Glomerular visceral epithelial cell (primary cell): ENCODE data around the gene MYMX.

Experiments used
- DNase-seq: peaks from one replicate; pipeline ENCODE4 v3.0.0-alpha.2; 2016; ENCODE audit errors: extremely low spot score

The MYMX gene

DNA sequence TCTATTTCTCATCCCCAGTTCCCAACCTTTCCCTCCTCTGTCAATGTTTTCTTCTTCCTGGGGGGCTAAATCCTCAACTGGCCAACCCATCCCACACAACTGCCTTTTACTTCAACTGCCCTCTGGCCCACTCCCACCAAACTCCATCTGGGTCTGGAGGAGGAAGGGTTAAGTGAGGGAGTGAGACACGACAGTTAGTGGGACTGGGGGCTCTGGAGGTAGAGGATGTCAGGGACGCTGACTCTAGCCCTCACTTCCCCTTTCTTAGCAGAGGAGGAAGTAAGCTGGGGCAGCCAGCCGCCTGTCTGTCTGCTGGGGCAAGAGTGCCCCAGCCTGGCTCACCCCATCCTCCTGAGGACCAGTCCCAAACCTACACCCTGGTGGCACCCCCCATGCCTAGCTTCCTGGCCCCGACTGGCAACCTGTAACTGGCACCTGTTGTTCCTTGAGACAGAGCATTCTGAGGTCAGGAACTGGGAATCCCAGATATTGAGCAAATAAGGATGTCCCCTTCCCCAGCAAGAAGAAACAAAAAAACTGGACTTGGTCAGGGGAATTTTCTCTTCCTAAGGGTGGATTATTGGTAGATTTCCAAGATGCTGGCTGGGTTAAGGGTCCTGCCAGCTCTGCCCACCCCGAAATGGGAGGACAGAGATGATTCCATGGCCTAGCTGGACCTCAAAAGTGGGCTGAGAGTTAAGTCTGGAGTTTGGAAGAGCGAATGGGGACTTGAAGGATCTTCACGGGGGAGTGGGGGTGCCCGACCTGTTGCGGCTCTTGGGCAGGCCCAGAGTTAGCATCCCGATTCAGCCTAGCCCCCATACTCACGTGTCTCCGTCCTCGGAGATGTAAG, 47.7 kb downstream of the MYMX start:
- no peak for DNase-seq

DNA sequence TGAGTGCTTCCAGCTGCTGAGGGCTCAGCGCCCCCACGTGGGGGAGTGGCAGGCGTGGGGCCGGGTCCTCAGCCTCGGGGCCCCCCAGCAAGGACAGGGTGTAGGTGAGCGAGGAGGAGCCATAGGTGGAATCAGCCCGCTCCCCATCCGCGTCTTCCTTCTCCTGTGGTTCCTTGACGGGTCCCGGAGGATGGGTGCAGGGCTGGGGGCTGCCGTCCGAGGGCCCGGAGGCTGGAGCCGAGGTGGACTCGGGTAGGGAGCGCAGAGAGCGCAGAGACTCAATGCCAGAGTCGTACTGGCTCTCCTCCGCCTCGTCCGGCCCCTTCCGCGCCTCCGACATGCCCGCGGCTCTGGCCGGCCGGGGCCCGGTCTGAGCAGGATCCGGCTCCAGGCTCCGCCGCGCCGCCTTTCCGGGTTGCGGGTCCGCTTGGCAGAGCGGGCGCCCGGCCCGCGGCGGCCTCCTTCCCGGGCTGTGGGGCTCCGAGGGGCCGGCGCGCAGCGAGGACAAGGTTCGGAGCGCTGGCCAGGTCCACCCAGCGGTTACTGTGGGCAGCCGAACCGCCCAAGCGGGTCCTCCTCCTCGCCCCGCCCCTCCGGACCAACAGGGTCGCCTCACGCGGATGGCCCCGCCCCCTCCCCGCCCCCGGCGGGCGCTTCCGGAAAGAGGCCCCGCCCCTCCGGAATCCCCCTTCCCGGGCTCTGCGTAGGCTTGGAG, 48.4 kb downstream of the MYMX start, which contains the start of gene NFKBIE:
TSS of gene NFKBIE (minus strand) at position 545 of the 715 bp plus-strand sequence. CDS start at position 340, 205 bp downstream.
- peak; percentile 96 for DNase-seq

- DNase-seq, result no peak
Observed at GRCh38 chr6:44265722-44266233, 49.1 kb downstream of the MYMX start.

DNA sequence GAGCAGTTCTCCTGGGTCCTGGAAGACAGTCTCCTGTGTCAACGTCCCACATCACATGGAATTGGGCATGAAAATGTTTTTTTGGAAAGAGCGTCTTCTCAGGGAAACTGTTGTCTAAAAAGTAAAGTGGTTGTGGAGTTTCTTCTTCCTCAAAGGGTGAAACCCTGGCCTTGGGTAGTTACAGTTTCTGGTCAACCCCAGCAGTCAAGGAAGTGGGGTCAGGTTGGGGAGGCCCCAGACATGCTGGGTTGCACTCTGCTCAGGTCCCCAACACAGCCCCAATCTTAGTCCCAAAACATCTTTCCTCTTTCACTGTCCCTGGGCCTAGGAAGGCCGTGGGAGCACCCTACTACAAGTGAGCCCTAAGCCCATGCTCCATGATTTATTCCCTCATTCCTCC, 49.6 kb downstream of the MYMX start:
- no peak for DNase-seq

GRCh38 chr6:44267252-44267651, 50.5 kb downstream of the MYMX start:
- DNase-seq, result no peak
